Transverse colon (tissue), 4 donors: ENCODE results near the gene SPAG17.

ENCODE experiments used
- CTCF ChIP-seq, 5 experiments: fragments of 200-600 bp in 3 of 5; fragments of 450-650 bp in 2 of 5; sonication (generic) in 3 of 5; IDR thresholded peaks; 1 replicate in 2 of 5; 2 replicates in 3 of 5; pipeline ENCODE4 v1.5.1; 2016 to 2017; ENCODE audit warnings: antibody characterized with exemption in 5 of 5, inconsistent platforms in 3 of 5, mild to moderate bottlenecking in 2 of 5, moderate library complexity in 1 of 5
- POLR2AphosphoS5 ChIP-seq, 3 donors: sonication (generic); formaldehyde crosslinking; IDR thresholded peaks; one replicate each; pipeline ENCODE4 v1.6.1; 2016; ENCODE audit warnings: antibody characterized with exemption in 3 of 3

GRCh38 chr1:117933769-117934168, 251.3 kb downstream of the SPAG17 start:
- TF ChIP-seq CTCF (IDR thresholded peaks at IDR 0.05): no peak
- no peak for TF ChIP-seq POLR2AphosphoS5 (IDR thresholded peaks at IDR 0.05)
